Limb (tissue), 2 donors: Measurements from ENCODE around the gene RUNX2.
"Not testable (repeated sequence)": the region's sequence is repeated elsewhere in the genome, so short reads cannot be mapped to it uniquely, and the experiment has no call there.

Source experiments
- DNase-seq, 2 donors: peaks; one replicate each; pipeline ENCODE4 v3.0.0-alpha.2; 2016; ENCODE audit errors: extremely low spot score in 2 of 2

Gene RUNX2

DNA sequence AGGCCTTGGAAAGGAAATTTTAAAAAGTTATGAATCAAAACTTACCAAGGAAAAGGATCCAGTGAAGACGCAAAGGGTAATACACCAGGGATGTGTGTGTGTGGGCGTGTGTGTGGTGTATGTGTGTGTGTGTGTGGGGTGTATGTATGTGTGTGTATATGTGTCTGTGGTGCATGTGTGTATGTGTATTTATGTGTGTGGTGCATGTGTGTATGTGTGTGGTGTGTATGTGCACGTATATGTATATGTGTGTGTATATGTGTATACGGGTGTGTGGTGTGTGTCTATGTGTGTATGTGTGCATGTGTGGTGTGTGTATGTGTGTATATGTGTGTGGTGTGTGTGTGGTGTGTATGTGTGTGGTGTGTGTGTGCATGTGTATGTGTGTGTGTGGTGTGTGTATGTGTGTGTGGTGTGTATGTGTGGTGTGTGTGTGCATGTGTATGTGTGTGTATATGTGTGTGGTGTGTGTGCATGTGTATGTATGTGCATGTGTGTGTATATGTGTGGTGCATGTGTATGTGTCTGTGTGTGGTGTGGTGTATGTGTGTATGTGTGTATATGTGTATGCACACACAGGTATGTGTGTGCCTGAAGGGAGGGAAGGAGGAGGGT lies 225.7 kb downstream of the RUNX2 start:
- DNase-seq: no peak

DNA sequence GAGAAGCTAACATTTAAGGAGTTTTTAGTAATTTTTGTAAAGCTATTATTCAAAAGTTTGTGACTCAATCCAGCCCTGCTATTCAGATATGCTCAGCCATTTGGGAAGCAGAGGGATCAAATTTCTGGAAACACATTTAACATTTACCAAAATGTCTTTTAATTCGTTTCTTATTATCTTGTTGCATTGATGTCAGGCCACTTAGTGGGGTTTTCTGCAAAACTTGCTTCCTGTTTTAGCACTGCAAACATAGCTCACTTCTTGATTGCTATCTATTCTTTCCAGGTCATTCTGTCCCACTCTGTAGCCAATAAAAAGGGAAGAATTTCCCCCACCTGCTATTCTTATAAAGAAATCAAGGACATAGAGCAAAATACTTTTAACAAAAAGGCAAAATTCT lies 226.5 kb downstream of the RUNX2 start:
- DNase-seq: no peak

DNA sequence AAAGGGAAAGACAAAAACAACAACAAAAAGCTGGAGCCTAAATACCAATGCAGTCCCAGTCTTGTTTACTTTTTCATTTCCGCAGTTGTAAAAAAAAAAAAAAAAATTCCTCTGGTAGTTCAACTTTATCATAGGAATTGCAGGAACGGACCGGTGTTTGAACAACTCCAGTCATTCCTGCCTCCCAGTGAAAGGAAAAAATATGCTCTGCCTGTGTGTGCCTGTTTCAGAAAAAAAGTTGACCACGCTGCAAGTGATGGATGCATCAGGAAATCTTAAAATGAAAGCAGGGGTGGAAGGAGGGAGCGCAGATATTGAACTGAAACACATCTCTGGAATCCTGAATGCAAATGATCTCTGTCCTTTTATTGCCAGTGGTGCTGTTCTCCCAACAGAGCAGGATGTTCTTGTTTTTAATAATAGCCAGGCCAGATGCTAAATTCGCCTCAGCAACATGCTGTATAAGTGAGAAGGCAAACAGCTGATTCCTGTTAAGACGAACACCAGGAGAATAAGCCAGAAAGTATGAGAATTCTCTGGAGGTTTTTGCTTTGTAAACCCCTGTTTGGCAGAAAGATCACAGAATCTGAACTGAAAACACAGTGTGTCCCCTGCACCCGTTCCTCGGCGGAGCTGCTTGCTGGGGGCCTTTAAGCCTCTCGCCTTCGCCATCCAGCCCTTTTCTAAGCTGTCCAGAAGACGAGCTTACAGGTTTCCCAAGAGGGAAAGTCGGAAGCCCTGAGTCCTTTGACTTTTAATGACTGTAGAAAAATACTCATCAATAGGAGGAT lies 228.0 kb downstream of the RUNX2 start:
- peak in 1 of 2 donors; percentile 60 for DNase-seq

DNA sequence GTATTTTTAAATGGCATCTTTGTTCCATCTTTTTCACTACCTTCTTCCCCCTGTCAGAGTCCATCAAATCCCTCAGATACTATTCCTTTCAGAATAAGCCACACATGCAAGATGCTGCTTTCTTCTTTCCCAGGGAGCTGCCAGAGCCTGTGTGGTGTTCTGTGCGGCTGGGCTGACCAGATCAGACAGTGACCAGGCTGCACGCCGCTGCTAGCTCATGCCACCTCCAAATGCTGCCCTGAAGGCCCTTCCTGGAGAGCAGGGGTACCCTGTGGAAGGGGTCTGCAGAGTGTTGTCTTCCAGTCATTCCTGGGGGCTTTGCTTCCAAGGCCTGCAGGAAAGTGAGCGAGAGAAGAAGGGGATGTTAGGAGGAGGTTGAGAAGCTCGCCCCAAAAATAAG lies 228.7 kb downstream of the RUNX2 start:
- DNase-seq: no peak

DNA sequence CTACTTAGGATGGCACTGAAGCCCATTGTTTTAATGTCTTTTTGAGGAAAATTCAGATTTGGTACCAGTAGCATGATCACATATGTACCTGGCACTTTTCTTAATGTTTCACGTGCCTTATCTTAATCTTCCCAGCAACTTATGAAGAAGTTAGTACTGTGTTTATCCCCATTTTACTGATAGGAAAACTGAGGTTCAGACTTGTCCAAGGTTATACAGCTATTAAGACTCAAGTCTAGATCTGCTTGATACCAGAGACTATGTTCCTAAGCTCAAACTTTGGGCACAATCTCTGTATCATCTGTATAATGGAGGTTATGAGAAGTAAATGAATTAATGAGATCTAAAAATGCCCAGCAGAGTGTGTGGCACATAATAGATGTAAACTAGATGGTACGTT lies 229.3 kb downstream of the RUNX2 start:
- no peak for DNase-seq

DNA sequence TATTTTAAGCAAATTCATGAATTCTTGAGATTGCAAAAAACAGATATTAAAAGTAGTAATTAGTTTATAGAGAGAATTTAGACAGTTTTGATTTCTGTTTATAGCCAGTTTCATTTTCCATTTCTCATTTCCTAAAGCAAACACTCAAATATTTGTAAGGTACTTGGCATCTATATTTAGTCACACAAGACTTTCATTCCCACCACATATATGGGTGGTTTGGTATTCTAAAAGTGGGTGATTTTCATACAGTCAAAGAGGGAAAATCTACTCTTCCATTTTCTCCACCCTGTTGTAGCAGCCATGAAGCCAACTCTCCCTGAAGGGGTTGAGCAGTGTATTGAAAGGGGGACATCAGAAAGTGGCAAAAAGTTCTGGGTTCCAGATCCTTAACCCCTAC lies 230.7 kb downstream of the RUNX2 start:
- no peak for DNase-seq

DNA sequence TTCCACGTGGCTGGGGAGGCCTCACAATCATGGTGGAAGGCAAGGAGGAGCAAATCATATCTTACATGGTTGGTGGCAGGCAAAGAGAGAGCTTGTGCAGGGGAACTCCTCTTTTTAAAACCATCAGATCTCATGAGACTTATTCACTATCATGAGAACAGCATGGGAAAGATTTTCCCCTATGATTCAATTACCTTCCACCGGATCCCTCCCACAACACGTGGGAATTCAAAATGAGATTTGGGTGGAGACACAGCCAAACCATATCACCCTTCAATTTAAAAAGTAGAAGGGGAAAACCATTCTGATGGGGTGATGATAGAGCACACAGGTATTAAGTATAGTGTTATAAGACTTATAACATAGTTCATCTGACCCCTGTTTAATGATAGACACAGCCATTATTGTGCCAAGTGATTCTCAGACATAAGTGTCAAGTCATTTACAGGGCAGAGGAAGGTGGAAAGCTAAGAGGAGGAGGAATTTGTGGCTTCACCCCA lies 232.2 kb downstream of the RUNX2 start:
- DNase-seq: not testable (repeated sequence)

DNA sequence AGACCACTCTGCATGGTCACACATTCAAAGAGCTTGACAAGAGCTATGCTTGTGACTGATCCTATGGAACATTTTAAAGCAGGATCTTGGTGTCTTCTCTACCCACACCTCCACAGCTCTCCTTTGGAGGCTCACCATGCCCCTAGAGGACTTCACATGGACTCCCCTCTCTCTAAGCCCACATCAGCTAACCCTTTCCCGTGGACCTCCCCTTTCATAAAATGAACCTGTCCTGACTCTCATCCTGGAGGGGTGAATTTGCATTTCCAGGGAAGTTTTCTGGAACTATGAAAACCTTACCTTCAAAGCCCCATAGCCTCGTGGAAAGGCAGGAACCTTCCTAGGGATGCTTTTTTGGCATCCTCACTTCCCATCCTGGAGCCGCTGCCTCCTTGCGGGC lies 234.0 kb downstream of the RUNX2 start:
- no peak for DNase-seq

DNA sequence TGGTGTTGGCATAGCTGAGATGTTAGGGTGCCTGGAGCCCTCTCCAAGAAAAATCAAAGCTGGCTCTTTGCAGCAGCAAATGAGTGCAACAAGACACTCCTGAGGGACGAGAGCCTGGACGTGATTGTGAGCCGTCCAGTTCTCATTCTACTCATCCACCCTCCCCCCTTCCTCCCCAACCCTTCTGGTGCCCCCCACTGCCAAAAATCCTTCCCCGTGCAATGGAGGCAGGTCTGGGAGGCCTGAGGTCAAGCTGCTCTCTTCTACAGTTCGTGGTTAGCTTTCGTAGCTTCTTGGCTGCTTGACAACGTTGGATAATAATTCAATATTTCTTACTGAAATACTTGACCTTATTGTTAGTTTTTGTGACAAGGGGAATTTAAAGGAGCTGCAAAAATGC lies 234.9 kb downstream of the RUNX2 start:
- DNase-seq: peak in 1 of 2 donors; percentile 43

DNA sequence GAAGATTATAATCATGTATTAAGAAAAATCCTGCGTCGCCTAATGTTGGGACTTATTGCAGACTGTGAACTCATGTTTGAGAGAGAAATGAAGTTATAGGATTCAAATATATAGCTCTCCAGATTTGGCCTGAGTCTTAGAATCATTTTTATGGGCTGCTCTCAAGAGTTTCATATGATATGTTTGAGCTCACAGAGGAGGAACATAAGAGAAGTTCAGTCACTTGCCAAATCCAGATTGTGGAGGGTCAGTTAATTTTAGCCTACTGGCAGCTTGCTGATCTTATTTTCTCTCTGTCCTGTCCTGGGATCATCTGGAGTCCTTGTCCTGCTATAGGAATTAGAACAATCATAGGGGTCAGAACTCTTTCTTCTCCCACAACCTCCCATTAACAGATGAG lies 235.7 kb downstream of the RUNX2 start:
- no peak for DNase-seq

DNA sequence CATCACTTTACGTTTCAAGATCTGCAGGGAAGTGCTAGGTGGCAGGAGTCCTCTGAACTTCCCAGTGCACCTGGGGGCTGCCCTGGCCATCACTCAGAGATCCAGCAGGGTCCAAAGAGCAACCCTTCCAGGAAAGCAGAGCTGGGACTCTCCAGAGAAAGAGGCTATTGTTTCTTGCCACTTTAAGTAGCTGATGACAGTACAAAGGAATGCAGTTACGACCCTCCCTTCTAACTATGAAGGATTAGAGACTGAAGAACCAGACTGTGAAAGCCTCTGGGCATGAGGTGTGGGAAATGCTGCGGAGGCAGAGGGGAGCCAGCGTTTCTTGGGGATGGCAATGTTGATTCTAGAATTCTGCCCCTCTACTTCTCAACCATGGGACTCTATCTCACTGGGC lies 238.8 kb downstream of the RUNX2 start:
- DNase-seq: no peak

DNA sequence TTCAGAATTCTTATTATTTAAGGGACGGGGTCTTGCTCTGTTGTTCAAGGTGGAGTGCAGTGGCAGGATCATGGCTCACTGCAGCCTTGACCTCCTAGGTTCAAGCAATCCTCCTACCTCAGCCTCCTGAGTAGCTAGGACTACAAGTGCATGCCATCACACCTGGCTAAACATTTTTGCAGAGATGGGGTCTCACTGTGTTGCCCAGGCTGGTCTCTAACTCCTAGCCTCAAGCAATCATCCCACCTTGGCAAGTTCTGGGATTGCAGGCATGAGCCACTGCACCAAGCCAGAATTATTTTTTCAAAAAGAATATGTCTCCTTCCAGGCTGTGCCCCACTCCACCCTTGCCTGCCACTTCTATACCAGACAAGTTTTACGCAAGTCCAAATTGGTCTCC lies 239.7 kb downstream of the RUNX2 start:
- no peak for DNase-seq

DNA sequence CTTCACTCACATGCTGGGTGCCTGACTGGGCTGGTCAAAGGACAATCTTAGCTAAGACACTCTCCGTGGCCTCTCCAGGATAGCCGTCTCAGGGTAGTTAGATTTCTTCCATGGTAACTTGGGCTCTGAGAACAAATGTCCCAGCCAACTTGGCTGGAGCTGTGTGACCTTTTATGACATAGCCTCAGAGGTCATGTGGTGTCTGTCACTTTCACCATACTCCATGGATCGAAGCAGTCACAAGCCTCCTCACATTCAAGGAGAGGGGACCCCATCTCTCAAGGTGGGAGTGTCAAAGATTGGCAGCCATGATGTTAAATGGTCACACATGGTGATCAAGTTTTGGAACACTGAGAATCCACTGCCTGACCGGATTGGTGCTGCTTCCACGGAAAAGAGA lies 240.5 kb downstream of the RUNX2 start:
- no peak for DNase-seq

DNA sequence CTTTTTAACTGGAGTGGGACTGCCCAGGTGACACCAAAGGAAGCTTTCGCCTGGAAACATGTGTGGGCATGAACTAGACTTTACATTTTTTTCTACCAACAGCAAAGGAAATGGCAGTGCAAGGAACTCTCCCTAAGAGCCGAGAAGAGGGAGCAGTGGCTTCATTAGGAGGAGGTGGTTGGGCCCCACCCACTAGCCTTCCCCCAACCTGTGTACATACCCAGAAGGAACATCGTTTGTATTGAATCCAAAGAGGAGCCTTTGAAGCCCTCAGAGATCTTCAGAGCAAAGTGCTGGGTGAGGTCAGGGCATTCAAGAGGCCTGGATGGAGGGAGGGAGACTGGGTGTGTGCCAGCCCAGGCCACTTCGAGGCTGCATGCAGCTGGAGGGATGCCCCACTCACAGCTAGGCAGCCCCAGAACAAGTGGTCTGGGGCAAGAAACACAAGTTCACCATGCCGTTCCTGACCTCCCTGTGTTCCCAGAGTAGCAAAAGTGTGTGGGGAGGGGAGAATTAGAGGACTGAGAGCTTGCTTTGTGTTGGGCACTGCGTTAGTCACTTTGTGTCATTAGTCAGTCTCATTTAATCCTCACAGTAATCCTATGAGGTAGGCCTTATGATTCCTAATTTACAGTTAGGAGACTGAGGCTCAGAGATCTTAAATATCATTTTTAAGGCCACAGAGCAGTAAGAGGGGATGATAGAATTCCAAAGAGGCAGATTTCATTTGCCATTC lies 241.2 kb downstream of the RUNX2 start:
- no peak for DNase-seq

DNA sequence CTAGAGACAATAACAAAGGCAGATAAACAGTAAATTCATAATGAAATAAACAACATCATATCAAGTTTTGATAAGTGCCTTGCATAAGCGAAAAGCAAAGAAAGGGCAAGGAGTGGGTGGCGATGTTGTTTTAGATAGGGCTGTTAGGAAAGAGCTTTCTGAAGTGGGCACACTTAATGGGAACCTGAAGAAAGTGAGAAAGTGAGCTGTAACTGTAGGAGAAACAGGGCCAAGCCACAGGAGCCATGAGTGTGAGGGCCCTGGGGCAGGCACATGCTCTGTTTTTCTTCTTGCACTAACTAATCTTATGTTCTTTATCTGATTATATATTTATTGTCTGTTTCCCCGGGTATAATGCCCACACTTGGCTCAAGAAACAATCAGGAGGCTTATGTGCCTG lies 243.0 kb downstream of the RUNX2 start:
- no peak for DNase-seq

DNA sequence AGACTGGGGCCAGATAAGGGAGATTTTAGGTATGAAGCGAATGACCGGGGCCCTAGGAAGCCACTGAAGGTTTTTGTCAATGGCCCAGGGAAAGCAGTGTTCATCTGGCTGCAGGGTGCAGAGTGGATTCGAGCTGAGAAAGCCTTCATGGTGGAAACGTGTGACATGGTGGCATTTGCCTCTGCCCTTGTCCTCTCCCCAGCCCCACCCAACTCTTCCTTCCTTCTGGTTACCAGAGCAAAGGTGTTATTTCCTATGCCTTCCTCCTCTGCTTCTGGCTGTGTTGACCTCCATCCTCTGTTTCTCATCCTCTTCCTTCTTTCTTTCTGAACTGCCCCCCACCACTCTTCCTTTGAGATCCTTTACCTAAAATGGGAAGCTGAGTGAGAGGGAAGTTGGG lies 244.7 kb downstream of the RUNX2 start:
- DNase-seq: no peak

DNA sequence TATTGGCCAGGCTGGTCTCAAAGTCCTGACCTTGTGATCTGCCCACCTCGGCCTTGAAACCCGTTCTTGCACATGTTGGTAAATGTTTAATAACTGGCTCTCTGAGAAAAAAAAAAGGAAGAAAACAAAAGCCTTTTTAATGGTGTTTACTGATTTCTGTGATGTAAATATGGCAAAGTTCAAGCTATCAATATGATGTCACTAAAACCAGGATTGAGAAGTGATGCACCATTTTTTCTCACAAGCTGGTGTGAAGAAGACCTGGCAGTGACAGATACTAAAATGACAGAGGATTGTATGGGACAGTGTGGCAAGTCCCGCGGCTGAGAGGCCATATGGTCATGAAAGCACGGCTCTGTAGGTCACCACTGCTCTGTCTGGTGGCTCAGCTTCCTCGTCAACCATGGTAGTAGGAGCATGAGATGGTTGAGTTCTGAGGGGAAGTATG lies 245.9 kb downstream of the RUNX2 start:
- no peak for DNase-seq

DNA sequence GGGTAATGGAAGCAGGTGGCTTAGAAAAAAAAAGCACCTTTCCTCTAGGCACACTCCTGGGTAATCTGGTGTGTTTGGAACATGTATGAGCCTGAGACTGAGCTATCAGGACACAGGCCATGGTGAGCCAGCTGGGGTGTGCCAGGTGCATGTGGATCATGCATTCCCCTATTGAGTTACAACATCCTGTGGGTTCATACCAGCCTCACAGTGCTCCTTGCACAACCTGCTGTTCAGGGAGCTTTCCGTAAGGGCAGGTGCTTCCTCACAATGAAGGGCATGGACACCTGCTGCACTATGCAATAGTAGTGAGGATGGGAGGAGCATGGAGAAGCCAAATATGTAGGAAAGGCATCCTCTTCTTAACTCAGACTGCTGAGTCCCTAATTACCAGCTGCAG lies 246.8 kb downstream of the RUNX2 start:
- no peak for DNase-seq

DNA sequence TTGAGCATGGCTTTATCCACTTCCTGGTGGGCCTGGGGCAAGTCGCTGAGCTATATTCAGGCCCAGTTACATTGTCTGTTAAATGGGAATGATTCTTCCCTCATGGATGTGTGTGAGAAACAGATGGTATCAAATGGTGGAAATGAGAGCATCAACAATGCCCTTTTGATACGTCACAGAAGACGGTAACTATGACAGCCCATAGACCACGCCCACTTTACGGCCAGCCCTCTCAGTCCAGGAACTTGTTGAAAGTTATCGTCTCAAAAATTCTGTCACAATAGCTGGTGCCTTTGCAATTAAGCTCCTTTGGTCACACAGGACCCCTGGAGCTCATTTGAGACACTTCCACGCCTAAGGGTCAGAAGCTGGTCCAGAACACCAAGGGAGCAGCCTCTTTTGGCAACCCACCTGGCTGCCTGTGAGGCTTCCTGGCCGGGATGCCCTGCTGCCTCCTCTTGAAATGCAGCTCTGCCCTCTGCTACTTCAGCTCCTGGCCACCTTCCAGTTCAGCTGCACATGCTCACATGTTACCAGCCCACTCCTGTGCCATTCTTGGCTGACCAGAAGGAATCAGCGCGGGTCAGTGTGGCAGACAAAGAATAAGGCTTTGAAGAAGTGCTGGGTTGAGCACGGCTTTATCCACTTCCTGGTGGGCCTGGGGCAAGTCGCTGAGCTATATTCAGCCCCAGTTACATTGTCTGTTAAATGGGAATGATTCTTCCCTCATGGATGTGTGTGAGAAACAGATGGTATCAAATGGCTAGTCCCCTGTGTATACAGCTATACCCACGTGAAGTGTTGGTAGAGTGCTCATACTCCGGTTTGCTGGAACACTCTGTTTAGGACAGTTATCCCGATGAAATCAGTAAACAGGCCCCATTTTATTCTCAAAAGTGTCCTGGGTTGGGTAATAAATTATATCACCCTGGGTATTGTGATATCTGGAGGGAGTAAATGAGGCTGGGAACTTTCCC lies 248.8 kb downstream of the RUNX2 start:
- DNase-seq: no peak

DNA sequence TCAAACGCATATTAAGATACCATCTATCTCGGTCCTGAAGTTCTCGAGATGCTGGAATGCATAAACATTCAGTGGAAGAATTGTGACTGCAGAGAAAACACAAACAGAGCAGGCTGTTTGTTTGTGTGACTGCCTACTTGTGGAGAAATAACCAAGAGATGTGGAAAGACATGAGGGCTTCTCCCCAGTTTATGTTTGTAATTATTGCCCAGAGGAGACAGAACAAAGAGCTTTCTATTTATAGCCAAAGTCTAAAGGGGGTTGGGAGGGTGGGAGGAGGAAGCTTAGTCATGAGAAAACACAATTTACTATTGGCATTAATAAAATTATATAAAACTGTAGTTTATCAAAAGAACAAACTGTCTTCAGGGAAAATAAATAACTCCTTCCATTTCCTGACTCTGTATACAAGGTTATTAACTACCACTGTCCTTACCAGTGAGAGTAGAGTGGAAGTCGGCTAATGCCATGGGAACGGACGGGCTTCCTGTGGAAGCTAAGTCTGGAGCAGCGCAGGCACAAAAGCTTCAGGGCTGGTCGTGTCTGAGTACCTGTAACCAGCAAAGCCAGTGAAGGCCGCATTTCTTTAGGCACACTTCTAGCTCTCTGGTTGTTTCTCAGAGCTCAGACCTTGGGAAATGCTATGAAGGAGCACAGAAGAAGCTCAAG lies 249.8 kb downstream of the RUNX2 start:
- DNase-seq: no peak

DNA sequence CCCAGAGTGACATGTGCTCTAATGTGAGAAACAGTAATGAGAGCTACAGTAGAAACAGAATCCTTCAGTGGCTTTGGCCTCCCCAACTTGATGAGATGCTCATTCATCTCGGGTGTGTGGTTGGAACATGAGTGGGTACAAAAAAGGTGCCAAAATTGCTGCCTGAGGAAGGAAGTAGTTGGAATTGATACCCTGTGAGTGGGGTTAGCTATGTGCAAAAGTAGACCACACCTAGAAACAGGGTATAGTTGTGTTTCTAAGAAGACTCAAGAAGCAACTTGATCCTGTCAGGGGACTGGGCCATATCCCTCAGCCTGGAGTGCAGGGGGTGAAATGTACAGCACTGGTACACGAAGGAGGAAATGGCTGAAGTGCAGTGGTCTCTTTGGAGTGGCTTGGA lies 256.0 kb downstream of the RUNX2 start:
- DNase-seq: no peak
